PFSK-1 (cell line): ENCODE data around the gene TUBA1B.

ENCODE experiments used
- FOXP2 ChIP-seq: optimal IDR thresholded peaks from 2 replicates; pipeline ENCODE3; 2011; ENCODE audit warnings: borderline replicate concordance, control low read depth, inconsistent platforms; ENCODE audit not compliant: insufficient read depth; ENCODE audit errors: extremely low read length, extremely low read depth
- POLR2AphosphoS5 ChIP-seq: IDR thresholded peaks from 2 replicates; pipeline ENCODE4 v1.6.1; 2012; ENCODE audit warnings: low read depth, mild to moderate bottlenecking, control low read depth, low read length, moderate library complexity
- SIN3A ChIP-seq: IDR thresholded peaks from 2 replicates; pipeline ENCODE4 v1.6.1; 2012; ENCODE audit warnings: mild to moderate bottlenecking, low read length, moderate library complexity, borderline replicate concordance; ENCODE audit not compliant: insufficient read depth
- TAF1 ChIP-seq: IDR thresholded peaks from 2 replicates; pipeline ENCODE4 v1.6.1; 2012; ENCODE audit warnings: low read length, control low read depth, borderline replicate concordance; ENCODE audit not compliant: insufficient read depth
- TF ChIP-seq, protein P1 (sequence below), 2 experiments: IDR thresholded peaks; 2 replicates each; pipeline versions ENCODE4 v1.6.1 to v1.8.0; 2011 to 2012; ENCODE audit warnings: low read depth in 2 of 2, low read length in 2 of 2, control low read depth in 1 of 2, inconsistent platforms in 1 of 2, mild to moderate bottlenecking in 1 of 2, moderate library complexity in 1 of 2; ENCODE audit not compliant: insufficient read depth in 1 of 2

Gene TUBA1B

DNA sequence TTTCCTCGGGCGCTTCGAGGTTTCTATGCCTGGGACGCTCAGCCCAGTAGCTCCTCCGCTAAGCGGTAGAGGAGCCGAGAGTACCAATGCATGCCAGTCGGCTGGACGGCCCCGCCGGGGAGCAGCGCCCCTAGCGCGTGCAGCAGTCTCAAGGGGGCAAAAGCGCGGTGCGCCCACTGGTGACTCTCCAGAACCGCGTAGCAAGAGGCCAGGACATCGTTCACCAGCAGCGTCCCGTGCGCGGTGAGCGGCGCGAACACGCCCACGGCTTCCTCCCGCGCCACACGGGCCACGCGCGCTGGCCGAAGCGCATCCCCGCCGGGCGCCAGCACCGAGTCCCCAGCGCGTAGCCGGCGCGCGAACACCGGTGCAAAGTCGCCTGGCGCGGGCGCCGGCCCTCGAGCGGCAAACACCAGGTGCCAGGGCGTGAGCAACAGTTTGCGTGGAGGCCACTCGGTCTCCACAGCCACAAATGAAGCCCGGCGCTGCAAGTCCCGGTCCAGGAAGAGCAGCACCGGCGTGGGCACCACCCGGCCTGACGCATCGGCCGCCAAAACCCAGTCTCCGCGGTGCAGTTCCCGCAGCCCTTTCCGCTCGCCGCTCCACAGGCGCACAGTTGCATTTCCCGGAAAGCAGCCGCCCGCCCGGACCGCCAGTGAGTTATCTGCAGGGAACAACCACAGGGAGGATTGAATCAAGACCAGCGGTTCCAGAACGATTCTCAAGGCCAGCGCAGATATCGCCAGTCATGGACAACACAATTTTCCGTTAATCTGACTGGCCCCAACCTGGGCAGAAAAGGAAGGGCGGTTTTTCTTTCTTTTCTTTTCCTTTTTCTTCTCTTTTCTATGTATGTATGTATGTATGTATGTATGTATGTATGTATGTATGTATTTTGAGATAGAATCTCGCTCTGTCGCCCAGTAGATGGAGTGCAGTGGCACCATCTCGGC, 41.1 kb downstream of the TUBA1B start:
- no peak for TF ChIP-seq POLR2AphosphoS5
- TF ChIP-seq TAF1: no peak
- no peak for TF ChIP-seq FOXP2
- TF ChIP-seq SIN3A: no peak
- TF ChIP-seq, protein P1, sequence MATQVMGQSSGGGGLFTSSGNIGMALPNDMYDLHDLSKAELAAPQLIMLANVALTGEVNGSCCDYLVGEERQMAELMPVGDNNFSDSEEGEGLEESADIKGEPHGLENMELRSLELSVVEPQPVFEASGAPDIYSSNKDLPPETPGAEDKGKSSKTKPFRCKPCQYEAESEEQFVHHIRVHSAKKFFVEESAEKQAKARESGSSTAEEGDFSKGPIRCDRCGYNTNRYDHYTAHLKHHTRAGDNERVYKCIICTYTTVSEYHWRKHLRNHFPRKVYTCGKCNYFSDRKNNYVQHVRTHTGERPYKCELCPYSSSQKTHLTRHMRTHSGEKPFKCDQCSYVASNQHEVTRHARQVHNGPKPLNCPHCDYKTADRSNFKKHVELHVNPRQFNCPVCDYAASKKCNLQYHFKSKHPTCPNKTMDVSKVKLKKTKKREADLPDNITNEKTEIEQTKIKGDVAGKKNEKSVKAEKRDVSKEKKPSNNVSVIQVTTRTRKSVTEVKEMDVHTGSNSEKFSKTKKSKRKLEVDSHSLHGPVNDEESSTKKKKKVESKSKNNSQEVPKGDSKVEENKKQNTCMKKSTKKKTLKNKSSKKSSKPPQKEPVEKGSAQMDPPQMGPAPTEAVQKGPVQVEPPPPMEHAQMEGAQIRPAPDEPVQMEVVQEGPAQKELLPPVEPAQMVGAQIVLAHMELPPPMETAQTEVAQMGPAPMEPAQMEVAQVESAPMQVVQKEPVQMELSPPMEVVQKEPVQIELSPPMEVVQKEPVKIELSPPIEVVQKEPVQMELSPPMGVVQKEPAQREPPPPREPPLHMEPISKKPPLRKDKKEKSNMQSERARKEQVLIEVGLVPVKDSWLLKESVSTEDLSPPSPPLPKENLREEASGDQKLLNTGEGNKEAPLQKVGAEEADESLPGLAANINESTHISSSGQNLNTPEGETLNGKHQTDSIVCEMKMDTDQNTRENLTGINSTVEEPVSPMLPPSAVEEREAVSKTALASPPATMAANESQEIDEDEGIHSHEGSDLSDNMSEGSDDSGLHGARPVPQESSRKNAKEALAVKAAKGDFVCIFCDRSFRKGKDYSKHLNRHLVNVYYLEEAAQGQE (IDR thresholded peaks at IDR 0.05; ENCODE audit: insufficient read depth in 1 of 2, low read depth in 2 of 2, low read length in 2 of 2): no peak

DNA sequence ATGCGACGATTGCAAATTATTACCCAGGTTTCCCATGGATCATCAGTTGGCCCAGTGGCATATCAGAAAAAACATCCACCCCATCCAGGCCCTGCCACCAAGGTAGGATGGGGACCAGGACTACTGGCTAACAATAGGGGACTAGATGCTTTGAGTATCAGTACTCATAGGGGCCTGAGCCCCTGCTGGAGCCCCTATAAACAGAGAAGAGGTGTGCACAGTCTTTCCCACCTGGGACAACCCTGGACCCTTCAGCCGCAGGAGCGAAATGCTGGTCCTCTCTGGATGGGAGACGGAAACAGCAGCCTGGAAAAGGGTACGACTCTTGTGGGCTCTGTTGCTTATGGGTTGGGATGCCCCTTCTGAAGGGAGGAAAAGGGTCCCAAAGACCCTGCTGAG, 42.3 kb downstream of the TUBA1B start:
- no peak for TF ChIP-seq TAF1
- TF ChIP-seq, protein P1 (IDR thresholded peaks at IDR 0.05; ENCODE audit: insufficient read depth in 1 of 2, low read depth in 2 of 2, low read length in 2 of 2): no peak
- TF ChIP-seq POLR2AphosphoS5: no peak
- no peak for TF ChIP-seq SIN3A
- TF ChIP-seq FOXP2: no peak

DNA sequence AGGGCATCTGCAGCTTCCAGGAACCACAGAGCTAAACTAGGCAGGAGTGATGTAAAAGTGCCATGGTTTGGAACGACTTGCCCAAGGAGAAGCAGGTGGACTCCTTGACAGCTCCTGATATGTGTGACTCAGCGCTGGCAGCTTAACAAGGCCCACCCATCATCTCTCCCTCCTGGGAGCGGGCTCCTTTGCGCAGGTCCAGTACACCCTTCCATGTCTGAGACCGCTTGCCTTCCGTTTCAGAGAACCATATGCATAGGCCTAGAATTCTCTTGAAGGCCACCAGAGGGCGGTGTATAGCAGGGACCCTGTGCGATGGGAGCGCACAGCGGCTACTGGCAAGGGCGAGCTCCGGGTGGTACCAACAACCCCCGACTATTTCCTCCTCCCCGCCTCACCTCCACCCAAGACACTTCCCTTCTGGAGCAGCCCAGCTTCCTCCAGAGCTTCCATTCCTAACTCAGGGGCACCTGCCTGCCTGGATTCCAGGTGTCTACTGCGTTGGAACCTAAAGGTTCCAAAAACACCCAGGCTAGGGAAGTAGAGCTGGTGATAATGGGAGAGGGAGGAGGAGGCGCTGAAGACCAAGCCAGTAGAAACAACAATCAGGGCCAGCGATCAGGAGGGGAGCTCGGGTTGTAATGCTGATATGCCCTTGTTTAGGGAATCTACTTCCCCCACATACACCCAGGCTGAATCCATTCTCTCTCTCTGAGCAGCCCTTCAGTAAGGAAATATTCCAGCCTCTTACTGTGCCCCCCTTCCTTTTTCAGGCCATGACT, 42.9 kb downstream of the TUBA1B start:
- TF ChIP-seq FOXP2 (peak; percentile 39), TAF1 (no peak), SIN3A (no peak)

DNA sequence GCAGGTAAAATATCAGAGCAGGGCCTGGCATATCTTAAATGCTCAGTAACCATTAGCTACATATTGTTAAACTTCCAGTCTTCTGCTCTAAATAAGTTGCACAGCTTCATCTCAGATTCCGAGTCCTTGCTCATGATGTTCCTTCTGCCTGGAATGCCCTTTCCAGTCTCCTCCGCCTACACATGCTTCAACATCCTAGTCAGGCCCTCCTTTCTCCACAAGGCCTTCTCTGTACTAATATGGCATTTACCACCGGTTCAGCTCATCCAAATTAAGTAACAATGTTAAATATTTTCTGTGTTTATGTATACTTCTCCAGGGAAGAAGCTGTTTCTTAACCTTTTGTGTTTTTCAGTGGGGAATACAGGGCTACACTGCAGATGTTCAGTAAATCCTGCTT, 45.1 kb downstream of the TUBA1B start:
- no peak for TF ChIP-seq TAF1
- no peak for TF ChIP-seq FOXP2
- TF ChIP-seq, protein P1 (IDR thresholded peaks at IDR 0.05; ENCODE audit: insufficient read depth in 1 of 2, low read depth in 2 of 2, low read length in 2 of 2): no peak
- TF ChIP-seq SIN3A: no peak
- TF ChIP-seq POLR2AphosphoS5: no peak

DNA sequence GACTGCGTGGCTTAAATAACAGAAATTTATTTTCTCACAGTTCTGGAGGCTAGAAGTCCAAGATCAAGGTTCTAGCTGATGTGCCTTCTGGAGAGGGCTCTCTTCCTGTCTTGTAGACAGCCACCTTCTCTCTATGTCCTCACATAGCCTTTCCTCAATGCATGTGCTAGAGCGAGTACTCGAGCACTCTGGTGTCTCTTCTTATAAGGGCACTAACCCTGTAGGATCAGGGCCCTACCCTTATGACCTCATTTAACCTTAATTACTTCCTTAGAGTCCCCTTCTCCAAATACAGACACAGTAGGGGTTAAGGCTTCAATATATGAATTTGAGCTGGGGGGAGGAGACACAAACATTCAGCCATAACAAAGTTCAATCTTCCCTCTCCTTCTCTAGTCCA, 46.8 kb downstream of the TUBA1B start:
- TF ChIP-seq SIN3A (no peak), POLR2AphosphoS5 (no peak), FOXP2 (no peak), TAF1 (no peak)
- TF ChIP-seq, protein P1 (IDR thresholded peaks at IDR 0.05; ENCODE audit: insufficient read depth in 1 of 2, low read depth in 2 of 2, low read length in 2 of 2): no peak
